ENCODE results near the gene TMEM50B. TPM values are rescaled to one million over a fixed set of nuclear protein-coding genes. Genes with fewer than 3 reads are reported as not detected.

TMEM50B gene
- total and polyA plus RNA-seq, 2 of the 8 experiments (the other 6 are each of a cell fraction or from before 2014, with no cell fraction given): 16.8 to 20.5 TPM

DNA sequence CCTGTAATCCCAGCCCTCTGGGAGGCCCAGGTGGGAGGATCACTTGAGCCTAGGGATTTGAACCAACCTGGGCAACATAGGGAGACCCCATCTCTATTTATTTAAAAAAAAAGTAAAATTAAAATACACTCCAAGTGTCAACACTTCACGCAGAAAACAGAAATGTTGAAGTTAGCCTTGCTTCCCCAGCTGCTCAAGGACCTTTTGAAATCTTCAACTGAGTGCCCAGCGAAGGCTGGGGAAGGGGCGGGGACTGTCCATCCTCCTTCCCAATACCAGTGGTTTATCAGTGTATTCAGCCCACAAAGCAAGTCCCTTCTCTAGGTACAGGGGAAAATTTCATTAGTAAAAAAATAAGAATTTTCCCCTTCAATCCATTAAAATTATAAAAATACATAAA lies 14.0 kb upstream of the TMEM50B start:
- no peak overlapping the region for H2BK20ac ChIP-seq (ENCODE audit: low read length)
- POLR2A ChIA-PET (ENCODE audit: partially characterized antibody): interaction anchor here (0.6 kb wide), 1 partner anchor 11 kb away, joined by 3 read pairs; no protein-coding TSS in a partner anchor
- no peaks in the 10 kb centered on the region for H3K79me2 ChIP-seq (ENCODE audit: control insufficient read depth in 1 of 2, insufficient read depth in 2 of 2, low read length in 2 of 2)
- H3K36me3 ChIP-seq (ENCODE audit: control insufficient read depth in 2 of 4, insufficient read depth in 4 of 4, low read length in 3 of 4): peaks cover 0 to 4% (median 0%) of the 10 kb centered on the region in 4 experiments; a peak in 2 of 8 replicates
- CTCF ChIA-PET (ENCODE audit: partially characterized antibody): no interaction called here
- H3K9me3 ChIP-seq (ENCODE audit: insufficient read depth in 2 of 2, low read depth in 1 of 2, low read length in 1 of 2): no peaks in the 10 kb centered on the region
- H3K27me3 ChIP-seq (replicated peaks in 1 of 4; ENCODE audit: control insufficient read depth in 3 of 4, extremely low read depth in 1 of 4, insufficient read depth in 3 of 4, low read length in 3 of 4): no peaks in the 10 kb centered on the region
- H3K18ac ChIP-seq (ENCODE audit: extremely low read depth, low read length): no peak overlapping the region
- H4K5ac ChIP-seq (ENCODE audit: insufficient read length, low read depth, low read length): no peak overlapping the region
- H3K23ac ChIP-seq (ENCODE audit: insufficient read length): no peak overlapping the region
- H3K4me1 ChIP-seq (replicated peaks in 1 of 4; ENCODE audit: control insufficient read depth in 3 of 4, insufficient read depth in 4 of 4, low read length in 3 of 4): peaks cover 0 to 8% (median 0%) of the 10 kb centered on the region in 4 experiments; a peak in 1 of 7 replicates
- H3K4ac ChIP-seq (replicated peaks; ENCODE audit: insufficient read length, low read depth, low read length): no peak overlapping the region
- no peak overlapping the region for H2BK5ac ChIP-seq (ENCODE audit: low read depth, low read length)
- H3K9ac ChIP-seq (replicated peaks in 1 of 4; ENCODE audit: extremely low read depth in 1 of 4, low read depth in 3 of 4, low read length in 3 of 4): no peak overlapping the region
- no peak overlapping the region for H4K91ac ChIP-seq (replicated peaks; ENCODE audit: insufficient read length, low read length)
- no peaks in the 10 kb centered on the region for H4K20me1 ChIP-seq (replicated peaks in 1 of 2; ENCODE audit: control insufficient read depth in 1 of 2, insufficient read depth in 2 of 2, low read length in 2 of 2)
- no peak overlapping the region for H3K4me2 ChIP-seq (ENCODE audit: insufficient read depth in 1 of 2, low read depth in 2 of 2, low read length in 2 of 2)
- H3K79me1 ChIP-seq (ENCODE audit: low read depth, low read length): no peaks in the 10 kb centered on the region
- H3K4me3 ChIP-seq (ENCODE audit: extremely low read depth in 1 of 4, insufficient read depth in 2 of 4, low read depth in 3 of 4, low read length in 4 of 4): no peak overlapping the region
- WGBS, 2 experiments (ENCODE audit: extremely low coverage in 1 of 2, insufficient coverage in 1 of 2, insufficient read length in 1 of 2, insufficient replicate concordance in 2 of 2, low coverage in 1 of 2, low lambda C conversion rate in 2 of 2, missing lambda C conversion rate in 1 of 2): 97% methylated on average over 3 of the region's 3 CpGs; no CpG with 5 or more reads in 1 of the 2 experiments
- no peak overlapping the region for H2AK5ac ChIP-seq (ENCODE audit: low read depth, low read length)
- no peak overlapping the region for H4K8ac ChIP-seq (ENCODE audit: extremely low read depth, insufficient read depth, low read length)
- no peak overlapping the region for H2AFZ ChIP-seq (ENCODE audit: low read length)
- FAIRE-seq (no peak), DNase-seq (ENCODE audit: low read depth in 1 of 2, low spot score in 2 of 2) (no peak)
- H2BK120ac ChIP-seq (replicated peaks; ENCODE audit: low read depth, low read length): no peak overlapping the region
- H2BK15ac ChIP-seq (ENCODE audit: low read length): no peak overlapping the region
- H3K23me2 ChIP-seq (ENCODE audit: low read depth, low read length): peaks cover 7% of the 10 kb centered on the region
- H3K56ac ChIP-seq (replicated peaks; ENCODE audit: insufficient read length, low read depth, low read length): no peak overlapping the region
- TF ChIP-seq BRCA1 (IDR thresholded peaks at IDR 0.05; ENCODE audit: low read depth, low read length) (no peak), SP4 (IDR thresholded peaks at IDR 0.05; ENCODE audit: low read length) (no peak)
- no peak overlapping the region for H3K27ac ChIP-seq (ENCODE audit: low read depth, low read length)
- H3K14ac ChIP-seq (ENCODE audit: insufficient read length): no peak overlapping the region
- no peak overlapping the region for H2BK12ac ChIP-seq (ENCODE audit: low read depth, low read length)
